CD4-positive, alpha-beta memory T cell (primary cell): ENCODE measurements around the gene ADAM33. TPM values are rescaled to one million over a fixed set of nuclear protein-coding genes. Genes with fewer than 3 reads are reported as not detected.
A peak's percentile ranks its signal among the peaks of the same experiment; 100 is the strongest.

ENCODE experiments used
- CTCF ChIA-PET: fragments of 350-600 bp; sonication (Branson Sonifier 250); formaldehyde crosslinking; loops from one replicate; lab custom pipeline; 2021; ENCODE audit warnings: inconsistent platforms; ENCODE audit not compliant: partially characterized antibody; lab: Charles Lee
- POLR2A ChIA-PET: fragments of 350-600 bp; sonication (Branson Sonifier 250); formaldehyde crosslinking; loops from one replicate; lab custom pipeline; 2021; ENCODE audit not compliant: partially characterized antibody; lab: Charles Lee
- DNase-seq, 5 donors: peaks; one replicate each; pipeline versions ENCODE4 v3.0.0 to v3.0.0-alpha.2; 2020 to 2022; ENCODE audit warnings: mixed read lengths in 1 of 5
- H3K27ac ChIP-seq: one replicate; pipeline ENCODE4 v1.7.0; 2013; ENCODE audit warnings: low read depth, low read length
- H3K27me3 ChIP-seq: 2 replicates; pipeline ENCODE4 v1.7.0; 2013; ENCODE audit warnings: mild to moderate bottlenecking, low read length, moderate library complexity; ENCODE audit not compliant: insufficient read depth
- H3K36me3 ChIP-seq: 2 replicates; pipeline ENCODE4 v1.7.0; 2013; ENCODE audit warnings: mild to moderate bottlenecking, low read length, moderate library complexity; ENCODE audit not compliant: insufficient read depth
- H3K4me1 ChIP-seq: 2 replicates; pipeline ENCODE4 v1.7.0; 2013; ENCODE audit warnings: mild to moderate bottlenecking, low read length, moderate library complexity; ENCODE audit not compliant: insufficient read depth
- H3K4me3 ChIP-seq, 2 donors: one replicate each; pipeline ENCODE4 v1.7.0; 2013; ENCODE audit warnings: low read length in 2 of 2, mild to moderate bottlenecking in 1 of 2
- H3K9me3 ChIP-seq, 2 donors: one replicate each; pipeline ENCODE4 v1.7.0; 2013; ENCODE audit warnings: low read length in 2 of 2, control low read depth in 1 of 2; ENCODE audit not compliant: control insufficient read depth in 1 of 2
- H3K27ac Mint-ChIP-seq, 7 donors: one replicate each; pipeline ENCODE4 v1.8.0; 2020 to 2021; ENCODE audit warnings: mixed read lengths in 7 of 7, mild to moderate bottlenecking in 6 of 7, inconsistent platforms in 3 of 7, moderate library complexity in 3 of 7
- H3K27me3 Mint-ChIP-seq, 2 donors: one replicate each; pipeline ENCODE4 v1.8.0; 2020 to 2021; ENCODE audit warnings: mixed read lengths in 2 of 2
- H3K36me3 Mint-ChIP-seq, 2 donors: one replicate each; pipeline ENCODE4 v1.8.0; 2020 to 2021; ENCODE audit warnings: mixed read lengths in 2 of 2, inconsistent platforms in 1 of 2, mild to moderate bottlenecking in 1 of 2
- H3K4me1 Mint-ChIP-seq, 4 donors: one replicate each; pipeline ENCODE4 v1.8.0; 2020 to 2021; ENCODE audit warnings: mixed read lengths in 4 of 4, mild to moderate bottlenecking in 1 of 4
- H3K4me3 Mint-ChIP-seq, 8 donors: one replicate each; pipeline ENCODE4 v1.8.0; 2020 to 2021; ENCODE audit warnings: mixed read lengths in 8 of 8, mild to moderate bottlenecking in 7 of 8, moderate library complexity in 6 of 8, inconsistent platforms in 3 of 8
- H3K9me3 Mint-ChIP-seq, 8 donors: one replicate each; pipeline ENCODE4 v1.8.0; 2020 to 2021; ENCODE audit warnings: mixed read lengths in 8 of 8, mild to moderate bottlenecking in 5 of 8, inconsistent platforms in 3 of 8, moderate library complexity in 1 of 8
- intact Hi-C: fragments of 100-400 bp; cut with micrococcal nuclease; formaldehyde crosslinking; loops from one replicate; pipeline ENCODE4 v1.15.1; 2023
- polyA plus RNA-seq, 2 donors: library from polyadenylated mRNA; unstranded; fragments of 300-500 nt; fragmentation: Illumina TruSeq; gene quantifications; one replicate each; pipeline ENCODE4 v1.2.3, GENCODE V29; 2021
- total RNA-seq, 2 experiments: library from RNA; stranded (reverse); gene quantifications; one replicate each; pipeline ENCODE4 v1.2.3, GENCODE V29; 2021

The ADAM33 gene
- total and polyA plus RNA-seq, 4 experiments from 2014 or later = not detected

GRCh38 chr20:3672547-3673171 is 9.2 kb downstream of the ADAM33 start:
- H3K4me3 Mint-ChIP-seq = peak overlapping the region in 3 of 8 donors; percentile 41 to 58 (median 52)
- H3K9me3 Mint-ChIP-seq = peaks cover 0 to 2% (median 0%) of the 10 kb centered on the region in 8 donors
- H3K27ac Mint-ChIP-seq = no peak overlapping the region
- peaks cover 30 to 38% of the 10 kb centered on the region in 2 donors for H3K27me3 Mint-ChIP-seq
- DNase-seq = no peak
- POLR2A ChIA-PET = no interaction called here
- Histone ChIP-seq H3K36me3 (no peaks in the 10 kb centered on the region), H3K4me3 (no peak overlapping the region), H3K27me3 (peaks cover 18% of the 10 kb centered on the region), H3K4me1 (peaks cover 3% of the 10 kb centered on the region), H3K27ac (no peak overlapping the region), H3K9me3 (no peaks in the 10 kb centered on the region)
- peaks cover 5 to 19% (median 9%) of the 10 kb centered on the region in 4 donors for H3K4me1 Mint-ChIP-seq
- H3K36me3 Mint-ChIP-seq = no peaks in the 10 kb centered on the region
- intact Hi-C loops = no loop called here
- CTCF ChIA-PET = no interaction called here

- Mint-ChIP-seq H3K4me3 (peak overlapping the region in 1 of 8 donors; percentile 41), H3K36me3 (no peaks in the 10 kb centered on the region), H3K4me1 (peaks cover 5 to 24% (median 12%) of the 10 kb centered on the region in 4 donors), H3K9me3 (peaks cover 0 to 2% (median 0%) of the 10 kb centered on the region in 8 donors), H3K27me3 (peaks cover 30 to 39% of the 10 kb centered on the region in 2 donors), H3K27ac (no peak overlapping the region)
- Histone ChIP-seq H3K4me1 (peaks cover 3% of the 10 kb centered on the region), H3K27me3 (peaks cover 18% of the 10 kb centered on the region), H3K27ac (no peak overlapping the region), H3K4me3 (no peak overlapping the region), H3K9me3 (no peaks in the 10 kb centered on the region), H3K36me3 (no peaks in the 10 kb centered on the region)
- CTCF ChIA-PET = no interaction called here
- DNase-seq = no peak
- intact Hi-C loops = no loop called here
- POLR2A ChIA-PET = no interaction called here
Observed at GRCh38 chr20:3671986-3672546, 9.7 kb downstream of the ADAM33 start.

- H3K36me3 ChIP-seq = no peaks in the 10 kb centered on the region
- POLR2A ChIA-PET = no interaction called here
- no peak overlapping the region for H3K4me3 ChIP-seq
- peaks cover 18% of the 10 kb centered on the region for H3K27me3 ChIP-seq
- Mint-ChIP-seq H3K9me3 (peaks cover 0 to 2% (median 0%) of the 10 kb centered on the region in 8 donors), H3K27me3 (peaks cover 27 to 35% of the 10 kb centered on the region in 2 donors), H3K4me3 (no peak overlapping the region), H3K27ac (no peak overlapping the region), H3K36me3 (no peaks in the 10 kb centered on the region), H3K4me1 (peaks cover 9 to 29% (median 15%) of the 10 kb centered on the region in 4 donors)
- intact Hi-C loops = no loop called here
- peaks cover 10% of the 10 kb centered on the region for H3K4me1 ChIP-seq
- CTCF ChIA-PET = no interaction called here
- no peak for DNase-seq
- H3K27ac ChIP-seq = no peak overlapping the region
- no peaks in the 10 kb centered on the region for H3K9me3 ChIP-seq
Observed at GRCh38 chr20:3670945-3671344, 10.9 kb downstream of the ADAM33 start.

- intact Hi-C loops = no loop called here
- CTCF ChIA-PET = no interaction called here
- H3K4me3 Mint-ChIP-seq = no peak overlapping the region
- POLR2A ChIA-PET = no interaction called here
- peaks cover 0 to 2% (median 0%) of the 10 kb centered on the region in 8 donors for H3K9me3 Mint-ChIP-seq
- no peaks in the 10 kb centered on the region for H3K36me3 ChIP-seq
- H3K27ac ChIP-seq = no peak overlapping the region
- H3K9me3 ChIP-seq = no peaks in the 10 kb centered on the region
- peaks cover 12 to 33% (median 18%) of the 10 kb centered on the region in 4 donors for H3K4me1 Mint-ChIP-seq
- H3K27me3 Mint-ChIP-seq = peaks cover 27 to 36% of the 10 kb centered on the region in 2 donors
- no peaks in the 10 kb centered on the region for H3K36me3 Mint-ChIP-seq
- peaks cover 15% of the 10 kb centered on the region for H3K4me1 ChIP-seq
- peak overlapping the region in 1 of 7 donors; percentile 79 for H3K27ac Mint-ChIP-seq
- H3K4me3 ChIP-seq = no peak overlapping the region
- DNase-seq = no peak
- H3K27me3 ChIP-seq = peaks cover 18% of the 10 kb centered on the region
Observed at GRCh38 chr20:3670511-3670910, 11.3 kb downstream of the ADAM33 start.

- no peak overlapping the region for H3K4me3 Mint-ChIP-seq
- H3K36me3 ChIP-seq = no peaks in the 10 kb centered on the region
- peaks cover 13% of the 10 kb centered on the region for H3K27me3 ChIP-seq
- H3K4me1 Mint-ChIP-seq = peaks cover 14 to 40% (median 22%) of the 10 kb centered on the region in 4 donors
- no peak overlapping the region for H3K27ac ChIP-seq
- H3K9me3 Mint-ChIP-seq = peaks cover 0 to 2% (median 0%) of the 10 kb centered on the region in 8 donors
- no peak for DNase-seq
- ChIA-PET CTCF (no interaction called here), POLR2A (no interaction called here)
- peaks cover 21% of the 10 kb centered on the region for H3K4me1 ChIP-seq
- H3K27ac Mint-ChIP-seq = no peak overlapping the region
- no peaks in the 10 kb centered on the region for H3K36me3 Mint-ChIP-seq
- H3K27me3 Mint-ChIP-seq = peaks cover 20 to 29% of the 10 kb centered on the region in 2 donors
- intact Hi-C loops = no loop called here
- H3K9me3 ChIP-seq = no peaks in the 10 kb centered on the region
- H3K4me3 ChIP-seq = no peak overlapping the region
Observed at GRCh38 chr20:3669710-3670367, 12.0 kb downstream of the ADAM33 start.

GRCh38 chr20:3667434-3668037 is 14.3 kb downstream of the ADAM33 start:
- H3K9me3 ChIP-seq = no peaks in the 10 kb centered on the region
- no peaks in the 10 kb centered on the region for H3K27me3 ChIP-seq
- ChIA-PET CTCF (no interaction called here), POLR2A (no interaction called here)
- no peak overlapping the region for H3K27ac ChIP-seq
- no peak for DNase-seq
- intact Hi-C loops = no loop called here
- peak overlapping the region in 3 of 7 donors; percentile 27 to 86 (median 56) for H3K27ac Mint-ChIP-seq
- H3K4me3 Mint-ChIP-seq = peak overlapping the region in 3 of 8 donors; percentile 43 to 73 (median 59)
- peaks cover 14 to 36% (median 23%) of the 10 kb centered on the region in 4 donors for H3K4me1 Mint-ChIP-seq
- H3K36me3 Mint-ChIP-seq = no peaks in the 10 kb centered on the region
- H3K4me3 ChIP-seq = no peak overlapping the region
- peaks cover 0 to 2% (median 0%) of the 10 kb centered on the region in 8 donors for H3K9me3 Mint-ChIP-seq
- peaks cover 18% of the 10 kb centered on the region for H3K4me1 ChIP-seq
- H3K36me3 ChIP-seq = no peaks in the 10 kb centered on the region
- H3K27me3 Mint-ChIP-seq = peaks cover 13 to 22% of the 10 kb centered on the region in 2 donors

- Mint-ChIP-seq H3K27ac (no peak overlapping the region), H3K4me1 (peaks cover 16 to 42% (median 26%) of the 10 kb centered on the region in 4 donors), H3K9me3 (peaks cover 0 to 2% (median 0%) of the 10 kb centered on the region in 8 donors), H3K4me3 (no peak overlapping the region), H3K27me3 (peaks cover 26 to 30% of the 10 kb centered on the region in 2 donors), H3K36me3 (no peaks in the 10 kb centered on the region)
- DNase-seq = no peak
- ChIA-PET POLR2A (no interaction called here), CTCF (no interaction called here)
- peaks cover 18% of the 10 kb centered on the region for H3K4me1 ChIP-seq
- intact Hi-C loops = no loop called here
- H3K27ac ChIP-seq = no peak overlapping the region
- no peaks in the 10 kb centered on the region for H3K27me3 ChIP-seq
- H3K36me3 ChIP-seq = no peaks in the 10 kb centered on the region
- H3K9me3 ChIP-seq = no peaks in the 10 kb centered on the region
- H3K4me3 ChIP-seq = no peak overlapping the region
Observed at GRCh38 chr20:3663858-3664257, 18.0 kb downstream of the ADAM33 start.
